Natural killer cell treated with Interleukin-12 subunit alpha and Interleukin-12 subunit beta and Interleukin-15 and Interleukin-18, amount 100 ng/mL, for 72 hours (primary cell): ENCODE measurements around the gene TLK2. TPM values are rescaled to one million over a fixed set of nuclear protein-coding genes. Genes with fewer than 3 reads are reported as not detected.
A peak's percentile ranks its signal among the peaks of the same experiment; 100 is the strongest.
"Not testable (repeated sequence)": the region's sequence is repeated elsewhere in the genome, so short reads cannot be mapped to it uniquely, and the experiment has no call there.

Experiments used
- ATAC-seq, 2 donors: fragments of 150-1000 bp; cut with Tn5 transposase in 1 of 2; sonication (Bioruptor Pico), chemical (Tn5 transposase) in 1 of 2; 2 replicates each; pipeline ENCODE4 v1.10.0; 2021
- DNase-seq: peaks from one replicate; pipeline ENCODE4 v3.0.0; 2022; ENCODE audit warnings: low spot score
- H3K27ac Mint-ChIP-seq, 2 donors: 1 replicate in 1 of 2; 2 replicates in 1 of 2; pipeline ENCODE4 v1.8.0; 2022; ENCODE audit warnings: mixed read lengths in 2 of 2, mild to moderate bottlenecking in 1 of 2, moderate library complexity in 1 of 2
- H3K27me3 Mint-ChIP-seq, 2 donors: 1 replicate in 1 of 2; 2 replicates in 1 of 2; pipeline ENCODE4 v1.8.0; 2022; ENCODE audit warnings: mixed read lengths in 2 of 2
- H3K36me3 Mint-ChIP-seq: one replicate; pipeline ENCODE4 v1.8.0; 2022; ENCODE audit warnings: mixed read lengths
- H3K4me1 Mint-ChIP-seq, 2 donors: 1 replicate in 1 of 2; 2 replicates in 1 of 2; pipeline ENCODE4 v1.8.0; 2022; ENCODE audit warnings: low read depth in 2 of 2, mixed read lengths in 2 of 2, mild to moderate bottlenecking in 1 of 2
- H3K4me3 Mint-ChIP-seq: one replicate; pipeline ENCODE4 v1.8.0; 2022; ENCODE audit warnings: mixed read lengths
- H3K9me3 Mint-ChIP-seq: 2 replicates; pipeline ENCODE4 v1.8.0; 2022; ENCODE audit warnings: mixed read lengths
- total RNA-seq, 2 donors: library from RNA; stranded (reverse); gene quantifications; one replicate each; pipeline ENCODE4 v1.2.3, GENCODE V29; 2022

TLK2 gene
- total RNA-seq, 2 donors from 2014 or later = 51.4 to 58.7 TPM

- H3K36me3 Mint-ChIP-seq, H3K9me3 Mint-ChIP-seq, H3K4me3 Mint-ChIP-seq, H3K27me3 Mint-ChIP-seq, DNase-seq, ATAC-seq, H3K27ac Mint-ChIP-seq: not testable (repeated sequence)
- H3K4me1 Mint-ChIP-seq = peaks cover 12 to 13% of the 10 kb centered on the region in 2 donors
These were observed 26.2 kb downstream of the TLK2 start for GRCh38 chr17:62504857-62505256.

GRCh38 chr17:62507191-62507836 lies 28.7 kb downstream of the TLK2 start:
- not testable (repeated sequence) for ATAC-seq, H3K4me3 Mint-ChIP-seq, H3K36me3 Mint-ChIP-seq, H3K9me3 Mint-ChIP-seq, H3K27me3 Mint-ChIP-seq, DNase-seq, H3K27ac Mint-ChIP-seq
- H3K4me1 Mint-ChIP-seq = peaks cover 23% of the 10 kb centered on the region in 2 donors

- H3K36me3 Mint-ChIP-seq, DNase-seq, H3K4me3 Mint-ChIP-seq, H3K9me3 Mint-ChIP-seq, H3K27me3 Mint-ChIP-seq: not testable (repeated sequence)
- Mint-ChIP-seq H3K27ac (peak overlapping the region; percentile 28 to 37), H3K4me1 (peaks cover 21 to 29% of the 10 kb centered on the region in 2 donors)
- ATAC-seq = peak in 1 of 2 donors; percentile 38
These were observed 31.7 kb downstream of the TLK2 start for GRCh38 chr17:62510247-62510819.

GRCh38 chr17:62511014-62511413 lies 32.4 kb downstream of the TLK2 start:
- H3K9me3 Mint-ChIP-seq, H3K36me3 Mint-ChIP-seq, ATAC-seq, DNase-seq, H3K27me3 Mint-ChIP-seq, H3K4me3 Mint-ChIP-seq: not testable (repeated sequence)
- H3K27ac Mint-ChIP-seq = peak overlapping the region in 1 of 2 donors; percentile 28
- peaks cover 17 to 30% of the 10 kb centered on the region in 2 donors for H3K4me1 Mint-ChIP-seq

- ATAC-seq, H3K36me3 Mint-ChIP-seq, DNase-seq, H3K27ac Mint-ChIP-seq, H3K9me3 Mint-ChIP-seq, H3K4me3 Mint-ChIP-seq, H3K27me3 Mint-ChIP-seq: not testable (repeated sequence)
- H3K4me1 Mint-ChIP-seq = peaks cover 0 to 18% of the 10 kb centered on the region in 2 donors
These were observed 37.8 kb downstream of the TLK2 start for GRCh38 chr17:62516376-62516775.

- not testable (repeated sequence) for H3K4me3 Mint-ChIP-seq, H3K4me1 Mint-ChIP-seq, DNase-seq, H3K9me3 Mint-ChIP-seq, H3K27me3 Mint-ChIP-seq, H3K36me3 Mint-ChIP-seq, H3K27ac Mint-ChIP-seq, ATAC-seq
These were observed 42.7 kb downstream of the TLK2 start for GRCh38 chr17:62521295-62521694.

- H3K27me3 Mint-ChIP-seq, H3K36me3 Mint-ChIP-seq, ATAC-seq, DNase-seq, H3K4me3 Mint-ChIP-seq, H3K9me3 Mint-ChIP-seq, H3K4me1 Mint-ChIP-seq, H3K27ac Mint-ChIP-seq: not testable (repeated sequence)
These were observed 45.5 kb downstream of the TLK2 start for GRCh38 chr17:62524077-62524476.

GRCh38 chr17:62525317-62525716 lies 46.7 kb downstream of the TLK2 start:
- H3K9me3 Mint-ChIP-seq, H3K36me3 Mint-ChIP-seq: not testable (repeated sequence)

GRCh38 chr17:62530936-62531335 lies 52.3 kb downstream of the TLK2 start:
- ATAC-seq, H3K27me3 Mint-ChIP-seq, H3K27ac Mint-ChIP-seq, H3K4me3 Mint-ChIP-seq, H3K9me3 Mint-ChIP-seq, DNase-seq, H3K36me3 Mint-ChIP-seq: not testable (repeated sequence)
- H3K4me1 Mint-ChIP-seq = peaks cover 15 to 18% of the 10 kb centered on the region in 2 donors

More at GRCh38 chr17:62525317-62525716, 46.7 kb downstream of the TLK2 start:
- DNase-seq, ATAC-seq, H3K4me3 Mint-ChIP-seq, H3K27ac Mint-ChIP-seq, H3K27me3 Mint-ChIP-seq, H3K4me1 Mint-ChIP-seq: not testable (repeated sequence)

GRCh38 chr17:62536557-62536956 lies 57.9 kb downstream of the TLK2 start:
- not testable (repeated sequence) for DNase-seq, H3K27ac Mint-ChIP-seq, H3K36me3 Mint-ChIP-seq, H3K9me3 Mint-ChIP-seq, H3K4me3 Mint-ChIP-seq, ATAC-seq, H3K27me3 Mint-ChIP-seq
- H3K4me1 Mint-ChIP-seq = peaks cover 13 to 15% of the 10 kb centered on the region in 2 donors

- not testable (repeated sequence) for DNase-seq, H3K9me3 Mint-ChIP-seq, ATAC-seq, H3K27me3 Mint-ChIP-seq, H3K4me3 Mint-ChIP-seq, H3K27ac Mint-ChIP-seq
- peaks cover 19% of the 10 kb centered on the region for H3K36me3 Mint-ChIP-seq
- peaks cover 21 to 22% of the 10 kb centered on the region in 2 donors for H3K4me1 Mint-ChIP-seq
These were observed 62.4 kb downstream of the TLK2 start for GRCh38 chr17:62541073-62541472.

GRCh38 chr17:62543278-62543775 lies 64.7 kb downstream of the TLK2 start:
- not testable (repeated sequence) for ATAC-seq, DNase-seq, H3K27me3 Mint-ChIP-seq, H3K27ac Mint-ChIP-seq, H3K9me3 Mint-ChIP-seq, H3K4me3 Mint-ChIP-seq
- H3K36me3 Mint-ChIP-seq = peaks cover 19% of the 10 kb centered on the region
- peaks cover 21 to 24% of the 10 kb centered on the region in 2 donors for H3K4me1 Mint-ChIP-seq

- not testable (repeated sequence) for ATAC-seq, H3K27ac Mint-ChIP-seq, H3K4me3 Mint-ChIP-seq, H3K9me3 Mint-ChIP-seq, DNase-seq, H3K27me3 Mint-ChIP-seq
- Mint-ChIP-seq H3K36me3 (peaks cover 14% of the 10 kb centered on the region), H3K4me1 (peaks cover 16% of the 10 kb centered on the region in 2 donors)
These were observed 67.4 kb downstream of the TLK2 start for GRCh38 chr17:62546066-62546465.

- DNase-seq = peak; percentile 60
- Mint-ChIP-seq H3K4me3 (peak overlapping the region; percentile 63), H3K27ac (peak overlapping the region; percentile 29 to 82), H3K4me1 (peaks cover 6 to 11% of the 10 kb centered on the region in 2 donors)
- H3K27me3 Mint-ChIP-seq, H3K36me3 Mint-ChIP-seq, H3K9me3 Mint-ChIP-seq: not testable (repeated sequence)
- peak; percentile 78 to 80 for ATAC-seq
These were observed 74.4 kb downstream of the TLK2 start for GRCh38 chr17:62552851-62553659.
